HepG2 (cell line): ENCODE data around the gene PSMA7. TPM values are rescaled to one million over a fixed set of nuclear protein-coding genes. Genes with fewer than 3 reads are reported as not detected.

ENCODE experiments used
- ATAC-seq: fragments of 200-7000 bp; cut with Tn5 transposase; 3 replicates; pipeline ENCODE4 v1.9.1; 2020; ENCODE audit warnings: mild to moderate bottlenecking, moderate library complexity
- BruUV-seq: library from RNA; stranded (reverse); fragments of 400-500 nt; replicated peaks from 2 replicates; lab custom pipeline; 2021; lab: Mats Ljungman, UMichigan
- CTCF ChIA-PET: fragments of 300-600 bp; formaldehyde crosslinking; extraction: SDS; loops from one replicate; lab custom pipeline; 2021; ENCODE audit warnings: low total read pairs, inconsistent platforms, low intra/inter-chr PET ratio; lab: Yijun Ruan, JAX
- POLR2A ChIA-PET: fragments of 350-600 bp; sonication (Branson Sonifier 250); formaldehyde crosslinking; loops from one replicate; lab custom pipeline; 2020; ENCODE audit warnings: antibody characterized with exemption, inconsistent platforms; lab: Yijun Ruan, JAX
- DNase-seq: peaks from one replicate; pipeline ENCODE4 v3.0.0-alpha.2; 2015; ENCODE audit warnings: low spot score
- FAIRE-seq: peaks from 3 replicates; lab custom pipeline; 2011; peaks lifted over from hg19 to GRCh38; lab: Jason Lieb, UNC
- H2AFZ ChIP-seq: one replicate; pipeline ENCODE4 v1.6.1; 2011; ENCODE audit warnings: low read length, inconsistent platforms
- H3K27ac ChIP-seq: fragments of 300-600 bp; 3 replicates; pipeline ENCODE4 v1.8.0; 2011; ENCODE audit warnings: mixed run types, mild to moderate bottlenecking, mixed read lengths, low read length, inconsistent platforms; ENCODE audit not compliant: insufficient read depth; ENCODE audit errors: extremely low read length
- H3K27me3 ChIP-seq, 2 experiments: fragments of 200-600 bp in 1 of 2; 2 replicates in 1 of 2; 3 replicates in 1 of 2; pipeline versions ENCODE4 v1.6.0 to v1.8.0; 2011; ENCODE audit warnings: low read length in 2 of 2, mild to moderate bottlenecking in 2 of 2, moderate library complexity in 2 of 2, inconsistent platforms in 1 of 2; ENCODE audit not compliant: insufficient read depth in 2 of 2, control insufficient read depth in 1 of 2
- H3K36me3 ChIP-seq, 2 experiments: fragments of 200-600 bp in 1 of 2; replicated peaks in 1 of 2; 2 replicates in 1 of 2; 3 replicates in 1 of 2; pipeline versions ENCODE4 v1.5.1 to v1.8.0; 2011; ENCODE audit warnings: low read length in 2 of 2, inconsistent platforms in 1 of 2; ENCODE audit not compliant: insufficient read depth in 2 of 2, control insufficient read depth in 1 of 2
- H3K4me1 ChIP-seq: 2 replicates; pipeline ENCODE4 v1.5.1; 2012; ENCODE audit warnings: low read length, inconsistent platforms; ENCODE audit not compliant: insufficient read depth
- H3K4me2 ChIP-seq: 2 replicates; pipeline ENCODE4 v1.6.0; 2011; ENCODE audit warnings: low read depth, low read length, inconsistent platforms
- H3K4me3 ChIP-seq, 3 experiments: fragments of 200-600 bp in 1 of 3; sonication (generic), shearing (Covaris generic) in 1 of 3; replicated peaks in 1 of 3; 2 replicates each; pipeline ENCODE4 v1.5.1; 2011 to 2016; ENCODE audit warnings: low read length in 3 of 3, inconsistent platforms in 2 of 3, low read depth in 2 of 3, mild to moderate bottlenecking in 2 of 3, control low read depth in 1 of 3, mixed read lengths in 1 of 3; ENCODE audit not compliant: insufficient read depth in 1 of 3
- H3K79me2 ChIP-seq: one replicate; pipeline ENCODE4 v1.6.1; 2011; ENCODE audit warnings: low read length, inconsistent platforms; ENCODE audit not compliant: insufficient read depth
- H3K9ac ChIP-seq: 2 replicates; pipeline ENCODE4 v1.6.0; 2011; ENCODE audit warnings: mild to moderate bottlenecking, low read depth, low read length, inconsistent platforms; ENCODE audit not compliant: insufficient read depth
- H3K9me3 ChIP-seq: 2 replicates; pipeline ENCODE4 v1.5.1; 2012; ENCODE audit warnings: mild to moderate bottlenecking, low read length
- H4K20me1 ChIP-seq: 2 replicates; pipeline ENCODE4 v1.6.0; 2011; ENCODE audit warnings: inconsistent platforms, mild to moderate bottlenecking, low read length, moderate library complexity; ENCODE audit not compliant: insufficient read depth
- GATAD1 ChIP-seq: IDR thresholded peaks from 2 replicates; pipeline ENCODE4 v1.6.1; 2016; ENCODE audit warnings: missing genetic modification reagents, missing compliant biosample characterization
- GPN1 ChIP-seq: sonication (generic); formaldehyde crosslinking; IDR thresholded peaks from 2 replicates; pipeline ENCODE4 v1.5.1; 2020; ENCODE audit warnings: missing genetic modification reagents, borderline replicate concordance
- HNF4A ChIP-seq: sonication (generic); formaldehyde crosslinking; IDR thresholded peaks from 2 replicates; pipeline ENCODE4 v1.4.0; 2020; ENCODE audit warnings: missing genetic modification reagents
- ISX ChIP-seq: sonication (generic); formaldehyde crosslinking; conservative IDR thresholded peaks from 2 replicates; pipeline ENCODE4 v1.5.0; 2020; ENCODE audit warnings: missing genetic modification reagents
- JUND ChIP-seq: sonication (generic); formaldehyde crosslinking; IDR thresholded peaks from 2 replicates; pipeline ENCODE4 v1.8.0; 2022; ENCODE audit warnings: mild to moderate bottlenecking, missing genetic modification reagents
- MTA1 ChIP-seq: sonication (generic); formaldehyde crosslinking; IDR thresholded peaks from 2 replicates; pipeline ENCODE4 v1.4.0; 2020; ENCODE audit warnings: missing genetic modification reagents, mild to moderate bottlenecking, borderline replicate concordance
- NPAS2 ChIP-seq: sonication (generic); formaldehyde crosslinking; IDR thresholded peaks from 2 replicates; pipeline ENCODE4 v1.8.0; 2022; ENCODE audit warnings: mild to moderate bottlenecking, missing genetic modification reagents, borderline replicate concordance
- RFX5 ChIP-seq: IDR thresholded peaks from 2 replicates; pipeline ENCODE4 v1.6.1; 2011; ENCODE audit warnings: low read depth, low read length, improper control_type of control experiment
- SMAD9 ChIP-seq: sonication (generic); formaldehyde crosslinking; IDR thresholded peaks from 2 replicates; pipeline ENCODE4 v1.5.1; 2020; ENCODE audit warnings: mild to moderate bottlenecking, missing genetic modification reagents
- SNRNP70 ChIP-seq: fragments of 200-400 bp; formaldehyde crosslinking; IDR thresholded peaks from 2 replicates; pipeline ENCODE4 v1.6.1; 2017; ENCODE audit warnings: mild to moderate bottlenecking, low read depth, low read length, moderate library complexity
- TCF7 ChIP-seq: sonication (generic); IDR thresholded peaks from 2 replicates; pipeline ENCODE4 v1.6.1; 2016; ENCODE audit warnings: antibody characterized with exemption, low read depth
- TFDP1 ChIP-seq: IDR thresholded peaks from 2 replicates; pipeline ENCODE4 v1.6.1; 2016; ENCODE audit warnings: missing compliant biosample characterization, missing genetic modification reagents, borderline replicate concordance
- TFDP2 ChIP-seq: sonication (generic); formaldehyde crosslinking; IDR thresholded peaks from 2 replicates; pipeline ENCODE4 v1.4.0; 2020; ENCODE audit warnings: missing genetic modification reagents
- TSC22D2 ChIP-seq: sonication (generic); formaldehyde crosslinking; IDR thresholded peaks from 2 replicates; pipeline ENCODE4 v1.5.1; 2020; ENCODE audit warnings: missing genetic modification reagents, mild to moderate bottlenecking, borderline replicate concordance
- ZFP62 ChIP-seq: sonication (generic); formaldehyde crosslinking; IDR thresholded peaks from 2 replicates; pipeline ENCODE4 v1.4.0; 2020; ENCODE audit warnings: missing genetic modification reagents
- ZNF12 ChIP-seq: sonication (generic); formaldehyde crosslinking; IDR thresholded peaks from 2 replicates; pipeline ENCODE4 v1.5.0; 2020; ENCODE audit warnings: missing genetic modification reagents
- ZNF484 ChIP-seq: sonication (generic); formaldehyde crosslinking; IDR thresholded peaks from 2 replicates; pipeline ENCODE4 v1.5.1; 2020; ENCODE audit warnings: mild to moderate bottlenecking, low read depth, missing genetic modification reagents, borderline replicate concordance
- ZNF607 ChIP-seq: sonication (generic); formaldehyde crosslinking; IDR thresholded peaks from 2 replicates; pipeline ENCODE4 v1.5.1; 2020; ENCODE audit warnings: missing genetic modification reagents, mild to moderate bottlenecking, borderline replicate concordance
- ZNF773 ChIP-seq: sonication (generic); formaldehyde crosslinking; IDR thresholded peaks from 2 replicates; pipeline ENCODE4 v1.4.0; 2020; ENCODE audit warnings: missing genetic modification reagents, borderline replicate concordance
- WGBS: methylation state at CpG from one replicate; pipeline ENCODE4 v1.1.6; 2017; ENCODE audit warnings: low lambda C conversion rate; 5-methylcytosine and 5-hydroxymethylcytosine counted together
- in situ Hi-C: cut with HindIII; loops from 2 replicates; pipeline ENCODE4 v1.10.0; 2017; ENCODE audit warnings: low pct_unique_long_range_greater_than_20kb; ENCODE audit not compliant: extremely low pct_ligation_motif_present
- intact Hi-C: fragments of 100-400 bp; cut with micrococcal nuclease; formaldehyde crosslinking; loops from one replicate; pipeline ENCODE4 v1.10.0; 2022; ENCODE audit not compliant: unreplicated experiment
- polyA plus RNA-seq, 8 experiments: library from polyadenylated mRNA; depleted of rRNA in 3 of 8; stranded (reverse) in 7 of 8; unstranded in 1 of 8; fragments of >200 nt; fragmentation: Illumina TruSeq in 4 of 8; extraction: Trizol in 4 of 8; gene quantifications; 2 replicates each; pipeline versions ENCODE4 v1.2.1 to v1.2.3, GENCODE V29; 2011 to 2016; ENCODE audit warnings: low read depth in 4 of 8, missing spikeins in 1 of 8, mixed read lengths in 1 of 8; ENCODE audit not compliant: insufficient read depth in 1 of 8
- total RNA-seq, 5 experiments: library from RNA; depleted of rRNA; stranded (reverse); fragments of >200 nt; fragmentation: Illumina TruSeq; extraction: Trizol; gene quantifications; 2 replicates each; pipeline ENCODE4 v1.2.3, GENCODE V29; 2016; ENCODE audit warnings: low read depth in 1 of 5
- TF ChIP-seq, protein P1 (sequence below): sonication (generic); formaldehyde crosslinking; IDR thresholded peaks from 2 replicates; pipeline ENCODE4 v1.8.0; 2022; ENCODE audit warnings: missing genetic modification reagents, mild to moderate bottlenecking, borderline replicate concordance
- TF ChIP-seq, protein P2 (sequence below): sonication (generic); formaldehyde crosslinking; IDR thresholded peaks from 2 replicates; pipeline ENCODE4 v1.4.0; 2020; ENCODE audit warnings: low read depth, mild to moderate bottlenecking, missing genetic modification reagents

Gene PSMA7
- total and polyA plus RNA-seq, 2 of the 13 experiments (the other 11 are each of a cell fraction or from before 2014, with no cell fraction given), result 531 to 631 TPM

- TF ChIP-seq HNF4A (CRISPR knock-in tag) (no peak), ISX (CRISPR knock-in tag) (no peak), RFX5 (no peak), TFDP1 (CRISPR knock-in tag) (no peak)
- TF ChIP-seq, protein P1, sequence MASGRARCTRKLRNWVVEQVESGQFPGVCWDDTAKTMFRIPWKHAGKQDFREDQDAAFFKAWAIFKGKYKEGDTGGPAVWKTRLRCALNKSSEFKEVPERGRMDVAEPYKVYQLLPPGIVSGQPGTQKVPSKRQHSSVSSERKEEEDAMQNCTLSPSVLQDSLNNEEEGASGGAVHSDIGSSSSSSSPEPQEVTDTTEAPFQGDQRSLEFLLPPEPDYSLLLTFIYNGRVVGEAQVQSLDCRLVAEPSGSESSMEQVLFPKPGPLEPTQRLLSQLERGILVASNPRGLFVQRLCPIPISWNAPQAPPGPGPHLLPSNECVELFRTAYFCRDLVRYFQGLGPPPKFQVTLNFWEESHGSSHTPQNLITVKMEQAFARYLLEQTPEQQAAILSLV (CRISPR knock-in tag), result peak; percentile 62; the same call in 1 of the 2 replicates
- TF ChIP-seq, all 625 proteins: peak for 6
Measured at GRCh38 chr20:62087632-62088031, 55.6 kb downstream of the PSMA7 start (continued).

DNA sequence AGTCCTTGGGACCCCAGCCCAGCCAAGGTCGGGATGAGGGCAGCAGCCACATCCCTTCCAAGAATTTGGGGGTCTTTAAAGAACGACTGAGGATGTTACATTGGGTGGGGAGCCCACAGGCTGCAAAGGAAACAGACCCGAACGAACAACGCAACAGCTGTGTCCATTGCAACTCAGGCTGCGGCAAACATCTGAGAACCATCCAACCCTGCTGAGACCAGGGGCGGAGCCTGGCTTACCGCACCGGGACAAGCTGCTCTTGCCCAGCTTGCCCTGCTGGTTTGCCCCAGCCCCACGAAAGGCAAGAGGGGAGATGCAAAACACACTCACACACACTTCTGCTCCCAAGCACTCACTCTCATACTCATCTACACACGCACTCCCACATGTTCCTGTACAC is 56.0 kb downstream of the PSMA7 start:
- POLR2A ChIA-PET, result interaction anchor here (1.3 to 1.4 kb wide), 2 partner anchors 20 to 34 kb away, joined by 5 to 11 read pairs; partner anchors contain the start of genes LSM14B and TAF4
- ATAC-seq (peak; percentile 67), DNase-seq (no peak), FAIRE-seq (no peak)
- in situ Hi-C loops (no loop called here), intact Hi-C loops (no loop called here)
- WGBS, result 28% methylated on average over 9 of the region's 11 CpGs
- Histone ChIP-seq H2AFZ (no peak overlapping the region), H3K4me1 (peaks cover 13% of the 10 kb centered on the region), H3K9ac (no peak overlapping the region), H3K27me3 (peaks cover 13 to 43% of the 10 kb centered on the region in 2 experiments; a peak in 4 of 5 replicates), H3K27ac (no peak overlapping the region), H3K4me3 (no peak overlapping the region), H3K4me2 (no peak overlapping the region), H3K36me3 (no peaks in the 10 kb centered on the region), H3K9me3 (no peaks in the 10 kb centered on the region), H3K79me2 (no peaks in the 10 kb centered on the region), H4K20me1 (no peaks in the 10 kb centered on the region)
- CTCF ChIA-PET, result no interaction called here
- no TSS peak for BruUV-seq
- TF ChIP-seq NPAS2 (CRISPR knock-in tag) (0 out of 2 replicates have a peak, but pooled peaks have one; percentile 71), ZNF773 (CRISPR knock-in tag) (no peak), MTA1 (CRISPR knock-in tag) (0 out of 2 replicates have a peak, but pooled peaks have one; percentile 1), SMAD9 (no peak), TSC22D2 (CRISPR knock-in tag) (no peak), GPN1 (CRISPR knock-in tag) (no peak), SNRNP70 (no peak), TFDP2 (CRISPR knock-in tag) (no peak), ZNF484 (CRISPR knock-in tag) (no peak), JUND (CRISPR knock-in tag) (no peak), TCF7 (no peak), ZFP62 (CRISPR knock-in tag) (no peak), ZNF12 (CRISPR knock-in tag) (no peak), ZNF607 (no peak), GATAD1 (CRISPR knock-in tag) (no peak)
- TF ChIP-seq, protein P2, sequence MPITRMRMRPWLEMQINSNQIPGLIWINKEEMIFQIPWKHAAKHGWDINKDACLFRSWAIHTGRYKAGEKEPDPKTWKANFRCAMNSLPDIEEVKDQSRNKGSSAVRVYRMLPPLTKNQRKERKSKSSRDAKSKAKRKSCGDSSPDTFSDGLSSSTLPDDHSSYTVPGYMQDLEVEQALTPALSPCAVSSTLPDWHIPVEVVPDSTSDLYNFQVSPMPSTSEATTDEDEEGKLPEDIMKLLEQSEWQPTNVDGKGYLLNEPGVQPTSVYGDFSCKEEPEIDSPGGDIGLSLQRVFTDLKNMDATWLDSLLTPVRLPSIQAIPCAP (CRISPR knock-in tag), result no peak
